ENCODE measurements around the gene MYOD1. TPM values are rescaled to one million over a fixed set of nuclear protein-coding genes. Genes with fewer than 3 reads are reported as not detected.

The MYOD1 gene
- total RNA-seq, 1 experiment from 2014 or later = not detected

DNA sequence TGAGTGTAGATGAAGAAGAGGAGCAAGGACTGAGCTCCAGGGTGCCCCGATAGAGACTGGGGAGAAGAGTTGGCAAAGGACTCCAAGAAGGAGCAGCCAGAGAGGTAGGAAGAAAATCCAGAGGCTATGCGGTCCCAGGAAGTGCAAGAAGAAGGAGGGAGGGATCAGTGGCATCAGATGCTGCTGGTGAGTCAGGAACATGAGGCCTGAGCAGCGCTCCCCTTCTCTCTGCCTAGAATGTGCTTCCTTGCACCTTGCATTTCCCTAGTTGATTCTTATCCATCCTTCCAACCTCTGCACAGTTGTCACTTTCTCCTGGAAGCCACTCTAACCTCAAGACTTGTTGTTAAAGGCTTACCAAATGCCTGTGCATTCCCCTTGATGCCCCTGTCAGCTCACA is 36.5 kb downstream of the MYOD1 start:
- no peak overlapping the region for H3K9ac ChIP-seq (ENCODE audit: low read length)
- no peaks in the 10 kb centered on the region for H3K9me2 ChIP-seq (ENCODE audit: insufficient read depth)
- no peak for TF ChIP-seq SIN3A (IDR thresholded peaks at IDR 0.05; ENCODE audit: low read depth)
- TF ChIP-seq CTCF (IDR thresholded peaks at IDR 0.05 in 2 of 3, conservative IDR thresholded peaks at IDR 0.05 in 1 of 3; ENCODE audit: borderline replicate concordance in 1 of 3, insufficient read depth in 1 of 3, low read depth in 2 of 3, low read length in 2 of 3) = no peak
- no peak overlapping the region for H3K27ac ChIP-seq (ENCODE audit: low read depth, low read length)
- no peaks in the 10 kb centered on the region for H3K36me3 ChIP-seq (ENCODE audit: control insufficient read depth in 1 of 2, insufficient read depth in 2 of 2, low read length in 2 of 2)
- H2AFZ ChIP-seq (ENCODE audit: low read depth, low read length, poor library complexity, severe bottlenecking) = no peak overlapping the region
- no TSS peak for BruUV-seq (replicated peaks)
- ChIA-PET CTCF (no interaction called here), RAD21 (ENCODE audit: low non-redundant PET in 1 of 2, low total read pairs in 2 of 2, uncharacterized antibody in 2 of 2, unreplicated experiment in 2 of 2) (no interaction called here), POLR2A (no interaction called here)
- peaks cover 0 to 9% of the 10 kb centered on the region in 2 experiments; a peak in 2 of 4 replicates for H3K4me1 ChIP-seq (ENCODE audit: control insufficient read depth in 1 of 2, insufficient read depth in 2 of 2, low read length in 2 of 2)
- H4K20me1 ChIP-seq (ENCODE audit: insufficient read depth) = no peaks in the 10 kb centered on the region
- no peaks in the 10 kb centered on the region for H3K9me3 ChIP-seq (ENCODE audit: control insufficient read depth in 1 of 2, insufficient read depth in 1 of 2, low read depth in 1 of 2, low read length in 2 of 2)
- intact Hi-C loops (cut with micrococcal nuclease) = no loop called here
- no peaks in the 10 kb centered on the region for H3K79me2 ChIP-seq (ENCODE audit: insufficient read depth, low read length)
- no peak overlapping the region for H3K4me3 ChIP-seq (replicated peaks in 1 of 2; ENCODE audit: low read depth in 1 of 2, low read length in 2 of 2)
- no peak for DNase-seq (ENCODE audit: low read depth, low spot score)
- no peak overlapping the region for H3K4me2 ChIP-seq (ENCODE audit: low read length)
- peaks cover 20% of the 10 kb centered on the region; the same call in 1 of the 2 replicates for H3K27me3 ChIP-seq (ENCODE audit: insufficient read depth, low read length)
- no peak for ATAC-seq

GRCh38 chr11:17760102-17761029 is 41.0 kb downstream of the MYOD1 start:
- Histone ChIP-seq H3K4me1 (ENCODE audit: control insufficient read depth in 1 of 2, insufficient read depth in 2 of 2, low read length in 2 of 2) (peaks cover 0 to 9% of the 10 kb centered on the region in 2 experiments; a peak in 2 of 4 replicates), H3K9me2 (ENCODE audit: insufficient read depth) (no peaks in the 10 kb centered on the region), H3K9ac (ENCODE audit: low read length) (no peak overlapping the region), H4K20me1 (ENCODE audit: insufficient read depth) (no peaks in the 10 kb centered on the region), H3K4me2 (ENCODE audit: low read length) (peak overlapping the region; percentile 38; the same call in 1 of the 2 replicates), H2AFZ (ENCODE audit: low read depth, low read length, poor library complexity, severe bottlenecking) (peak overlapping the region; percentile 40), H3K4me3 (replicated peaks in 1 of 2; ENCODE audit: low read depth in 1 of 2, low read length in 2 of 2) (no peak overlapping the region), H3K9me3 (ENCODE audit: control insufficient read depth in 1 of 2, insufficient read depth in 1 of 2, low read depth in 1 of 2, low read length in 2 of 2) (no peaks in the 10 kb centered on the region), H3K27ac (ENCODE audit: low read depth, low read length) (no peak overlapping the region), H3K79me2 (ENCODE audit: insufficient read depth, low read length) (no peaks in the 10 kb centered on the region), H3K27me3 (ENCODE audit: insufficient read depth, low read length) (0 out of 2 replicates have a peak, but pooled peaks cover 5% of the 10 kb centered on the region), H3K36me3 (ENCODE audit: control insufficient read depth in 1 of 2, insufficient read depth in 2 of 2, low read length in 2 of 2) (no peaks in the 10 kb centered on the region)
- ChIA-PET RAD21 (ENCODE audit: low non-redundant PET in 1 of 2, low total read pairs in 2 of 2, uncharacterized antibody in 2 of 2, unreplicated experiment in 2 of 2) (interaction anchor here (0.8 to 1.6 kb wide), 4 partner anchors 29 to 213 kb away, joined by 3 to 5 read pairs (median 4); no protein-coding TSS in a partner anchor), POLR2A (interaction anchor here (0.9 kb wide), 1 partner anchor 213 kb away, joined by 3 read pairs; no protein-coding TSS in a partner anchor), CTCF (interaction anchor here (0.9 to 2.5 kb wide), 5 partner anchors 30 to 221 kb away, joined by 3 to 16 read pairs (median 7); no protein-coding TSS in a partner anchor)
- BruUV-seq (replicated peaks) = no TSS peak
- intact Hi-C loops (cut with micrococcal nuclease) = loop anchor here (1.0 to 5.0 kb wide), 4 partner anchors 67 to 218 kb away; no protein-coding TSS in a partner anchor
- ATAC-seq (peak; percentile 99), DNase-seq (ENCODE audit: low read depth, low spot score) (peak; percentile 51)
- TF ChIP-seq POLR2A (IDR thresholded peaks at IDR 0.05; ENCODE audit: borderline replicate concordance, extremely low read depth, insufficient read depth, insufficient read length) = no peak
- TF ChIP-seq ELF1 (IDR thresholded peaks at IDR 0.05; ENCODE audit: borderline replicate concordance, low read depth) = no peak
- no peak for TF ChIP-seq ATF3 (IDR thresholded peaks at IDR 0.05)
- TF ChIP-seq ZFX (IDR thresholded peaks at IDR 0.05) = no peak
- TF ChIP-seq, protein P1, sequence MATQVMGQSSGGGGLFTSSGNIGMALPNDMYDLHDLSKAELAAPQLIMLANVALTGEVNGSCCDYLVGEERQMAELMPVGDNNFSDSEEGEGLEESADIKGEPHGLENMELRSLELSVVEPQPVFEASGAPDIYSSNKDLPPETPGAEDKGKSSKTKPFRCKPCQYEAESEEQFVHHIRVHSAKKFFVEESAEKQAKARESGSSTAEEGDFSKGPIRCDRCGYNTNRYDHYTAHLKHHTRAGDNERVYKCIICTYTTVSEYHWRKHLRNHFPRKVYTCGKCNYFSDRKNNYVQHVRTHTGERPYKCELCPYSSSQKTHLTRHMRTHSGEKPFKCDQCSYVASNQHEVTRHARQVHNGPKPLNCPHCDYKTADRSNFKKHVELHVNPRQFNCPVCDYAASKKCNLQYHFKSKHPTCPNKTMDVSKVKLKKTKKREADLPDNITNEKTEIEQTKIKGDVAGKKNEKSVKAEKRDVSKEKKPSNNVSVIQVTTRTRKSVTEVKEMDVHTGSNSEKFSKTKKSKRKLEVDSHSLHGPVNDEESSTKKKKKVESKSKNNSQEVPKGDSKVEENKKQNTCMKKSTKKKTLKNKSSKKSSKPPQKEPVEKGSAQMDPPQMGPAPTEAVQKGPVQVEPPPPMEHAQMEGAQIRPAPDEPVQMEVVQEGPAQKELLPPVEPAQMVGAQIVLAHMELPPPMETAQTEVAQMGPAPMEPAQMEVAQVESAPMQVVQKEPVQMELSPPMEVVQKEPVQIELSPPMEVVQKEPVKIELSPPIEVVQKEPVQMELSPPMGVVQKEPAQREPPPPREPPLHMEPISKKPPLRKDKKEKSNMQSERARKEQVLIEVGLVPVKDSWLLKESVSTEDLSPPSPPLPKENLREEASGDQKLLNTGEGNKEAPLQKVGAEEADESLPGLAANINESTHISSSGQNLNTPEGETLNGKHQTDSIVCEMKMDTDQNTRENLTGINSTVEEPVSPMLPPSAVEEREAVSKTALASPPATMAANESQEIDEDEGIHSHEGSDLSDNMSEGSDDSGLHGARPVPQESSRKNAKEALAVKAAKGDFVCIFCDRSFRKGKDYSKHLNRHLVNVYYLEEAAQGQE (IDR thresholded peaks at IDR 0.05; ENCODE audit: low read depth) = no peak
- no peak for TF ChIP-seq POLR2AphosphoS5 (IDR thresholded peaks at IDR 0.05; ENCODE audit: low read depth, low read length)
- TF ChIP-seq JUND (IDR thresholded peaks at IDR 0.05) = no peak
- no peak for TF ChIP-seq SIN3A (IDR thresholded peaks at IDR 0.05; ENCODE audit: low read depth)
- no peak for TF ChIP-seq TCF7L2 (IDR thresholded peaks at IDR 0.05; ENCODE audit: borderline replicate concordance, extremely low read depth, insufficient read depth, insufficient read length)
